Vagina (tissue), 2 donors: ENCODE data around the gene CLUH. TPM values are rescaled to one million over a fixed set of nuclear protein-coding genes. Genes with fewer than 3 reads are reported as not detected.

Experiments used
- DNase-seq, 2 donors: peaks; one replicate each; pipeline ENCODE4 v3.0.0-alpha.2; 2017; ENCODE audit errors: extremely low spot score in 2 of 2
- H3K27ac ChIP-seq: fragments of 200-600 bp; sonication (generic); one replicate; pipeline ENCODE4 v1.5.1; 2019
- H3K27me3 ChIP-seq: fragments of 200-600 bp; sonication (generic); one replicate; pipeline ENCODE4 v1.5.1; 2019
- H3K36me3 ChIP-seq, 2 donors: fragments of 200-600 bp; sonication (generic); one replicate each; pipeline ENCODE4 v1.5.1; 2017 to 2019
- H3K4me1 ChIP-seq: fragments of 200-600 bp; sonication (generic); one replicate; pipeline ENCODE4 v1.5.1; 2019
- H3K4me3 ChIP-seq, 2 donors: fragments of 200-600 bp; sonication (generic); 1 replicate in 1 of 2; 2 replicates in 1 of 2; pipeline ENCODE4 v1.5.1; 2016 to 2019
- H3K9me3 ChIP-seq: fragments of 200-600 bp; sonication (generic); one replicate; pipeline ENCODE4 v1.5.1; 2019
- CTCF ChIP-seq, 3 experiments: fragments of 450-650 bp in 2 of 3; fragments of 200-600 bp in 1 of 3; sonication (generic) in 1 of 3; IDR thresholded peaks; one replicate each; pipeline ENCODE4 v1.5.1; 2017 to 2019; ENCODE audit warnings: antibody characterized with exemption in 3 of 3, mild to moderate bottlenecking in 2 of 3, moderate library complexity in 2 of 3
- POLR2A ChIP-seq, 2 donors: fragments of 450-650 bp; IDR thresholded peaks; one replicate each; pipeline ENCODE4 v1.6.1; 2017; ENCODE audit warnings: antibody characterized with exemption in 2 of 2, mild to moderate bottlenecking in 2 of 2, moderate library complexity in 2 of 2
- POLR2AphosphoS5 ChIP-seq, 2 donors: sonication (generic); formaldehyde crosslinking; IDR thresholded peaks; one replicate each; pipeline ENCODE4 v1.9.0; 2017; ENCODE audit warnings: antibody characterized with exemption in 2 of 2, mild to moderate bottlenecking in 2 of 2, low read depth in 1 of 2; ENCODE audit not compliant: insufficient read depth in 1 of 2
- intact Hi-C: fragments of 100-400 bp; cut with DNase I; formaldehyde crosslinking; loops from one replicate; pipeline ENCODE4 v1.15.1; 2023
- total RNA-seq: library from RNA; depleted of rRNA; stranded (reverse); fragments of >200 nt; gene quantifications from one replicate; pipeline ENCODE4 v1.2.3, GENCODE V29; 2016

The CLUH gene
- total RNA-seq, 1 donor from 2014 or later = 52.3 TPM

DNA sequence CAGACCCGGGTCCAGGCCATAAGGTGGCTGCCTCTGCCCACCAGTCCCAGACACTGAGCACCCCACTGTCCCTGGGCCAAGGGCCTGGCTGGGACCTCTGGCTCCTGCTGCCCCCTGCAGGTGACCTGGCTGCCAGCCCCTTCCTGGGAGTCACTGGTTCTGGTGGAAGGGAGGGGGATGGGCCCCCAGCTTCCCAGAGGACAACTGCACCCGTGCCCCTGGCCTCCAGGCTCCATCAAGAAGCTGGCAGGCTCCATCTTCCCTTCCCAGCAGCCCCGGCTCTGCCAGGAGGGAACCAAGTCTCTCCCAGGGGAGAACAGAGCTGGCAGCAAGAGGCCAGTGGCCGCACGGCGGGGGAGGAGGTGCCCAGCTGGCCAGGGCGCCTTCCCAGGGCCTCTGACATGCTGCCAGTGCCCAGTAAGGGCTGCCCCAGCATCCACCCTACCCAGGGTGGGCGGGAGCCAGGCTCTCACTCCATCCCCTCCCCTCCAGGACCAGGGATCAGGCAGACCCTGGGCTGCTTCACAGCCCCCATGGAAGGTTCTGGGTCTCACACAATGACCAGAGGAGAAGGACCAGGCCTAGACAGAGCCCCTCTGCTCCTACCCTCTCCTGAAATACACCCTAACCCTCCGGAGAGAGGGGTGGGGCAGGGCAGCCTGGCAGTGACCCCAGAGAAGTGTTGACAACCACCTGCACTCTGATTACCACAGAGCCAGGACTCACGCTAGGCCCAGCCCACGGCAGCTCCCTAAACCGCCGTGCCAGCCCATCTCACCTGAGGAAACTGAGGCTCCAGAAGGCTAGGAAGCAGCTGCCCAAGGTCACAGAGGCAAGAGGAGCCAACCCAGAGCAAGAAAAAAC lies 3.6 kb downstream of the CLUH start:
- Histone ChIP-seq H3K4me1 (peaks cover 60% of the 10 kb centered on the region), H3K27ac (no peak overlapping the region), H3K4me3 (no peak overlapping the region), H3K36me3 (peaks cover 0 to 12% of the 10 kb centered on the region in 2 donors), H3K9me3 (no peaks in the 10 kb centered on the region), H3K27me3 (no peaks in the 10 kb centered on the region)
- TF ChIP-seq CTCF (IDR thresholded peaks at IDR 0.05) (no peak), POLR2A (IDR thresholded peaks at IDR 0.05) (no peak), POLR2AphosphoS5 (IDR thresholded peaks at IDR 0.05; ENCODE audit: insufficient read depth in 1 of 2, low read depth in 1 of 2) (no peak)
- DNase-seq = no peak
- intact Hi-C loops = no loop called here

- H3K27ac ChIP-seq = no peak overlapping the region
- TF ChIP-seq POLR2AphosphoS5 (IDR thresholded peaks at IDR 0.05; ENCODE audit: insufficient read depth in 1 of 2, low read depth in 1 of 2) = no peak
- no peak for TF ChIP-seq CTCF (IDR thresholded peaks at IDR 0.05)
- no peak for TF ChIP-seq POLR2A (IDR thresholded peaks at IDR 0.05)
- peaks cover 50% of the 10 kb centered on the region for H3K4me1 ChIP-seq
- DNase-seq = no peak
- intact Hi-C loops = no loop called here
- no peak overlapping the region for H3K4me3 ChIP-seq
- H3K27me3 ChIP-seq = no peaks in the 10 kb centered on the region
- peaks cover 0 to 21% of the 10 kb centered on the region in 2 donors for H3K36me3 ChIP-seq
- H3K9me3 ChIP-seq = no peaks in the 10 kb centered on the region
Measured at GRCh38 chr17:2706911-2707510, 4.6 kb downstream of the CLUH start.

DNA sequence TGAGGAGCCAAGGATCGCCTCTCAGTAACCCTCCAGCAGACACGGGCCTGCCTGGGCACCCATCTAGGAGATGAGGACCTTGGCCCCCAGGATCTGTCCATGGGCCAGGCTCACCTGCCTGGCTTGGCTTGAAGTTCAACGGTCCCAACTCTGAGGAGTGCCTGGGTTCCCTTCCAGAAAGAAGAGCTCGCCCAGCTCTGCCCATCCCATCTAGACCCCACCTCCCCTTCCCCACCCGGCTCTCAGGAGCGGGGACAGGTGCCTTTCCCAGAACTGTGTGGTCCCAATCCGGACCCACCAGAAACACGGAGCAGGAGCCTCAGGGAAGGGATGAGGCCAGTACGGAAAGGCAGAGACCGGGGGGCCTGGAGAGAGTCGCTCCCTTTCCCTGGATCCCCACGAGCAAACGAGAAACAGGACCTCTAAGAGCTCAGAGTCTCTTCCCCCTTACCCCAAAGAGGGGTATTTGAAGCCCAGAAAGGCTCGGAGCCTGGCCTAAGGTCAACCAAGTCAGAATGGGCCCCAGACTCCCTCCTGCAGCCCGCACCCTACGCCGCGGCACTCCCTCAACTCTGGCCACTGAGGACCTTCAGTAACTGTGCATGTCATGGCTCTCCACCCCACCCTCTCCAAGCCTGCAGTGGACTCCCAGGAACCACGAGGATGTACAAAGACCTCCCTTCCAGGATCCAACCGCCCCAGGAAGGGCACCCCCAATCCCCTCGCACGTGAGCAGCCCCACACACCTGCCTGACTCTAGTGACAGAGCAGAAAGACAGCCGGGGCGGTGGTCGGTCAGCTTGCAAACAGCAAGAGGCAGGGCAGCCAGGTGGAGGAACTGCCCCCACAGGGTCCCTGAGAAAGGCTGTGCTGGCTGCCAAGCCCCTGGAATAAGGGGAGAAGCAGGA lies 5.4 kb downstream of the CLUH start:
- TF ChIP-seq POLR2AphosphoS5 (IDR thresholded peaks at IDR 0.05; ENCODE audit: insufficient read depth in 1 of 2, low read depth in 1 of 2) (no peak), POLR2A (IDR thresholded peaks at IDR 0.05) (no peak), CTCF (IDR thresholded peaks at IDR 0.05) (no peak)
- DNase-seq = no peak
- Histone ChIP-seq H3K9me3 (no peaks in the 10 kb centered on the region), H3K4me3 (no peak overlapping the region), H3K27ac (no peak overlapping the region), H3K4me1 (peaks cover 49% of the 10 kb centered on the region), H3K27me3 (no peaks in the 10 kb centered on the region), H3K36me3 (peaks cover 0 to 30% of the 10 kb centered on the region in 2 donors)
- intact Hi-C loops = no loop called here

GRCh38 chr17:2705263-2705662 lies 6.3 kb downstream of the CLUH start:
- Histone ChIP-seq H3K4me3 (no peak overlapping the region), H3K4me1 (peaks cover 41% of the 10 kb centered on the region), H3K27me3 (no peaks in the 10 kb centered on the region), H3K27ac (no peak overlapping the region), H3K36me3 (peaks cover 0 to 39% of the 10 kb centered on the region in 2 donors), H3K9me3 (no peaks in the 10 kb centered on the region)
- intact Hi-C loops = no loop called here
- no peak for DNase-seq
- TF ChIP-seq POLR2AphosphoS5 (IDR thresholded peaks at IDR 0.05; ENCODE audit: insufficient read depth in 1 of 2, low read depth in 1 of 2) (no peak), CTCF (IDR thresholded peaks at IDR 0.05) (no peak), POLR2A (IDR thresholded peaks at IDR 0.05) (no peak)
